ENCODE data around the gene CCL26. TPM values are rescaled to one million over a fixed set of nuclear protein-coding genes. Genes with fewer than 3 reads are reported as not detected.

Gene CCL26
- total RNA-seq, 1 experiment from 2014 or later: 0.36 TPM

Other genes with a start within 250 kb of the CCL26 start
- gene HIP1, start 33.3 kb downstream of the CCL26 start, total RNA-seq (2014; rRNA removed; shearing (Covaris generic)): 20.9 and 22.9 TPM in 2 replicates
- not detected in 2 replicates for gene CCL24, start 41.6 kb upstream of the CCL26 start, total RNA-seq (2014; rRNA removed; shearing (Covaris generic))
- 49.7 and 60.3 TPM in 2 replicates for gene RHBDD2, start 106.8 kb upstream of the CCL26 start, total RNA-seq (2014; rRNA removed; shearing (Covaris generic))
- 33.3 and 34.8 TPM in 2 replicates for gene POR, start 142.9 kb upstream of the CCL26 start, total RNA-seq (2014; rRNA removed; shearing (Covaris generic))
- 26.8 and 27.8 TPM in 2 replicates for gene TMEM120A, start 222.4 kb upstream of the CCL26 start, total RNA-seq (2014; rRNA removed; shearing (Covaris generic))